ENCODE measurements around the gene FOXL3.

DNA sequence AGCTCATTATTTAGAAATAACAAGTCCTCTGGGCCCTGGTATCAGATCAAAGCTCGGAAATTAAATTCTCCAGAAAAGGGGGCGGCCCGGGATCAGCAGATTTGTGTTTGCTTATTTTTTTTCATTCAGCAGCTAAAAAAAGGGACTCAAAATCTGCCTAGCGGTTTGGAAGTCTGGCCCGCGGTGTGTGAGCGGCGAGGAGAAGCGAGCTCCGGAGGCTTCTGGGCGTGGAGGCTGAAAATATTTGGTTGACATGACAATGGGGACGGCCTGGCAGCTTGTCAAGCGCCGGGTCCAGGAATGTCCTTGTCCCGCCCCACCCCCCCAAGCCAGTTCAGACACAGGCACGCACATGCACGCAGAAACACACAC is 43.4 kb downstream of the FOXL3 start:
- TF ChIP-seq CTCF (IDR thresholded peaks at IDR 0.05; ENCODE audit: low read depth, low read length) (no peak), EZH2phosphoT487 (IDR thresholded peaks at IDR 0.05; ENCODE audit: low read depth) (no peak)
